GM23338 (cell line): ENCODE measurements around the gene APBA2. TPM values are rescaled to one million over a fixed set of nuclear protein-coding genes. Genes with fewer than 3 reads are reported as not detected.

Experiments used
- ATAC-seq: fragments of 200-7000 bp; cut with Tn5 transposase; 3 replicates; pipeline ENCODE4 v1.9.1; 2020
- DNase-seq: peaks from one replicate; pipeline ENCODE4 v3.0.0-alpha.2; 2015; ENCODE audit warnings: low spot score
- H2AFZ ChIP-seq: fragments of 200-600 bp; sonication (generic); 2 replicates; pipeline ENCODE4 v1.8.0; 2016; ENCODE audit warnings: antibody characterized with exemption, mild to moderate bottlenecking, moderate library complexity
- H3F3A ChIP-seq: fragments of 200-600 bp; sonication (generic); replicated peaks from 2 replicates; pipeline ENCODE4 v1.8.0; 2017; ENCODE audit warnings: antibody characterized with exemption, mixed run types, low read depth
- H3K27ac ChIP-seq: fragments of 200-600 bp; sonication (generic); 2 replicates; pipeline ENCODE4 v1.6.1; 2016; ENCODE audit warnings: low read depth
- H3K27me3 ChIP-seq: fragments of 200-600 bp; sonication (generic); 2 replicates; pipeline ENCODE4 v1.8.0; 2016; ENCODE audit warnings: mild to moderate bottlenecking, mixed run types, moderate library complexity; ENCODE audit not compliant: insufficient read depth
- H3K36me3 ChIP-seq: fragments of 200-600 bp; sonication (generic); 2 replicates; pipeline ENCODE4 v1.8.0; 2016; ENCODE audit warnings: mild to moderate bottlenecking; ENCODE audit not compliant: insufficient read depth
- H3K4me1 ChIP-seq: fragments of 200-600 bp; sonication (generic); 2 replicates; pipeline ENCODE4 v1.8.0; 2016; ENCODE audit warnings: mild to moderate bottlenecking, moderate library complexity; ENCODE audit not compliant: insufficient read depth
- H3K4me2 ChIP-seq: fragments of 200-600 bp; sonication (generic); 2 replicates; pipeline ENCODE4 v1.7.1; 2017; ENCODE audit warnings: mixed run types
- H3K4me3 ChIP-seq: fragments of 200-600 bp; sonication (generic); 2 replicates; pipeline ENCODE4 v1.6.1; 2016; ENCODE audit warnings: mixed run types
- H3K79me2 ChIP-seq: fragments of 200-600 bp; sonication (generic); replicated peaks from 2 replicates; pipeline ENCODE4 v1.8.0; 2017; ENCODE audit warnings: mild to moderate bottlenecking; ENCODE audit not compliant: insufficient read depth
- H3K9me2 ChIP-seq: fragments of 200-600 bp; sonication (generic); 2 replicates; pipeline ENCODE4 v1.8.0; 2017; ENCODE audit not compliant: insufficient read depth
- H4K20me1 ChIP-seq: fragments of 200-600 bp; sonication (generic); replicated peaks from 2 replicates; pipeline ENCODE4 v1.8.0; 2017; ENCODE audit warnings: mild to moderate bottlenecking; ENCODE audit not compliant: insufficient read depth
- H3K27ac Mint-ChIP-seq: 2 replicates; pipeline ENCODE4 v1.8.0; 2020; ENCODE audit warnings: inconsistent platforms, mild to moderate bottlenecking, moderate library complexity, mixed read lengths
- H3K27me3 Mint-ChIP-seq: 3 replicates; pipeline ENCODE4 v1.8.0; 2022; ENCODE audit warnings: low read depth, mild to moderate bottlenecking, moderate library complexity, mixed read lengths, inconsistent platforms; ENCODE audit not compliant: insufficient read depth, poor library complexity
- H3K36me3 Mint-ChIP-seq: 3 replicates; pipeline ENCODE4 v1.8.0; 2021; ENCODE audit warnings: low read depth, mild to moderate bottlenecking, inconsistent platforms, moderate library complexity, mixed read lengths
- H3K4me1 Mint-ChIP-seq: 3 replicates; pipeline ENCODE4 v1.8.0; 2020; ENCODE audit warnings: mild to moderate bottlenecking, inconsistent platforms, mixed read lengths
- H3K4me3 Mint-ChIP-seq: 3 replicates; pipeline ENCODE4 v1.8.0; 2021; ENCODE audit warnings: moderate library complexity, mild to moderate bottlenecking, inconsistent platforms, mixed read lengths
- H3K9me3 Mint-ChIP-seq: 3 replicates; pipeline ENCODE4 v1.8.0; 2020; ENCODE audit warnings: moderate library complexity, mild to moderate bottlenecking, inconsistent platforms, mixed read lengths
- CREB1 ChIP-seq: fragments of 250-450 bp; sonication (Bioruptor Pico); IDR thresholded peaks from 2 replicates; pipeline ENCODE4 v1.5.0; 2020; ENCODE audit warnings: low read depth, mild to moderate bottlenecking, moderate library complexity
- EZH2phosphoT487 ChIP-seq: fragments of 200-600 bp; sonication (generic); IDR thresholded peaks from one replicate; pipeline ENCODE4 v1.8.1; 2018; ENCODE audit warnings: antibody characterized with exemption; ENCODE audit not compliant: unreplicated experiment
- JUNB ChIP-seq: IDR thresholded peaks from one replicate; pipeline ENCODE4 v1.6.1; 2016; ENCODE audit warnings: antibody characterized with exemption; ENCODE audit not compliant: unreplicated experiment
- POLR2AphosphoS5 ChIP-seq: IDR thresholded peaks from 2 replicates; pipeline ENCODE4 v1.6.1; 2016; ENCODE audit warnings: antibody characterized with exemption, low read depth
- ZNF114 ChIP-seq: fragments of 250-450 bp; sonication (Bioruptor Pico); IDR thresholded peaks from 2 replicates; pipeline ENCODE4 v1.5.0; 2020; ENCODE audit warnings: mild to moderate bottlenecking, moderate library complexity
- ZNF331 ChIP-seq: fragments of 250-450 bp; sonication (Bioruptor Pico); IDR thresholded peaks from 2 replicates; pipeline ENCODE4 v1.5.0; 2020; ENCODE audit warnings: low read depth, mild to moderate bottlenecking, moderate library complexity
- ZNF462 ChIP-seq: fragments of 250-450 bp; sonication (Bioruptor Pico); IDR thresholded peaks from 2 replicates; pipeline ENCODE4 v1.5.0; 2020; ENCODE audit warnings: mild to moderate bottlenecking, moderate library complexity
- polyA plus RNA-seq: library from polyadenylated mRNA; unstranded; fragments of >200 nt; fragmentation: Nextera tagmentation; extraction: Ambion mirVana; gene quantifications from 2 replicates; pipeline ENCODE4 v1.2.1, GENCODE V29; 2016
- total RNA-seq: library from RNA; depleted of rRNA; stranded (reverse); fragments of >200 nt; shearing (Covaris generic); gene quantifications from 2 replicates; pipeline ENCODE4 v1.2.3, GENCODE V29; 2014

APBA2 gene
- total and polyA plus RNA-seq, 2 experiments from 2014 or later: 5.9 to 24.7 TPM

- Histone ChIP-seq H3K4me3 (no peak overlapping the region), H3K27me3 (no peaks in the 10 kb centered on the region), H3F3A (no peaks in the 10 kb centered on the region), H3K36me3 (no peaks in the 10 kb centered on the region), H3K4me1 (peaks cover 19% of the 10 kb centered on the region), H3K9me2 (no peaks in the 10 kb centered on the region), H2AFZ (no peak overlapping the region), H3K4me2 (no peak overlapping the region), H3K79me2 (no peaks in the 10 kb centered on the region), H4K20me1 (no peaks in the 10 kb centered on the region), H3K27ac (no peak overlapping the region)
- peaks cover 25% of the 10 kb centered on the region for H3K9me3 Mint-ChIP-seq
- TF ChIP-seq CREB1 (CRISPR knock-in tag): no peak
- TF ChIP-seq POLR2AphosphoS5: no peak
- no peak for TF ChIP-seq EZH2phosphoT487
- TF ChIP-seq ZNF331: no peak
- TF ChIP-seq JUNB: no peak
- TF ChIP-seq ZNF114 (CRISPR knock-in tag): no peak
- TF ChIP-seq ZNF462 (CRISPR knock-in tag): no peak
- no peak overlapping the region for H3K27ac Mint-ChIP-seq
- peaks cover 7% of the 10 kb centered on the region for H3K27me3 Mint-ChIP-seq
- H3K4me1 Mint-ChIP-seq: peaks cover 34% of the 10 kb centered on the region
- H3K36me3 Mint-ChIP-seq: peaks cover 18% of the 10 kb centered on the region
- ATAC-seq (no peak), DNase-seq (no peak)
- H3K4me3 Mint-ChIP-seq: no peak overlapping the region
Observed at GRCh38 chr15:29054171-29055045, 168.6 kb downstream of the APBA2 start.
